ENCODE data around the gene PUS3.

The PUS3 gene

GRCh38 chr11:125910226-125910849 lies 7.3 kb upstream of the PUS3 start:
- no peak for DNase-seq (ENCODE audit: extremely low read depth, low read depth)
- no peak for TF ChIP-seq CTCF (IDR thresholded peaks at IDR 0.05; ENCODE audit: low read depth, low read length)

- no peak for DNase-seq (ENCODE audit: extremely low read depth, low read depth)
- no peak for TF ChIP-seq CTCF (IDR thresholded peaks at IDR 0.05; ENCODE audit: low read depth, low read length)
Observed at GRCh38 chr11:125904678-125905077, 1.7 kb upstream of the PUS3 start.

GRCh38 chr11:125903711-125904659 lies 979 bp upstream of the PUS3 start, which contains the start of gene DDX25:
Gene DDX25, plus strand, starts transcription at chr11:125904508. Its CDS starts 10 bp downstream, at chr11:125904518.
- no peak for DNase-seq (ENCODE audit: extremely low read depth, low read depth)
- TF ChIP-seq CTCF (IDR thresholded peaks at IDR 0.05; ENCODE audit: low read depth, low read length) = no peak

GRCh38 chr11:125902277-125902926 lies 604 bp downstream of the PUS3 start:
- DNase-seq (ENCODE audit: extremely low read depth, low read depth) = no peak
- TF ChIP-seq CTCF (IDR thresholded peaks at IDR 0.05; ENCODE audit: low read depth, low read length) = no peak

- TF ChIP-seq CTCF (IDR thresholded peaks at IDR 0.05; ENCODE audit: low read depth, low read length) = no peak
- DNase-seq (ENCODE audit: extremely low read depth, low read depth) = no peak
Observed at GRCh38 chr11:125901872-125902271, 1.1 kb downstream of the PUS3 start.

GRCh38 chr11:125892994-125893393 lies 10.0 kb downstream of the PUS3 start:
- no peak for TF ChIP-seq CTCF (IDR thresholded peaks at IDR 0.05; ENCODE audit: low read depth, low read length)
- DNase-seq (ENCODE audit: extremely low read depth, low read depth) = no peak
